Dermis blood vessel endothelial cell (primary cell): Measurements from ENCODE around the gene ZNF217. TPM values are rescaled to one million over a fixed set of nuclear protein-coding genes. Genes with fewer than 3 reads are reported as not detected.
"Not testable (repeated sequence)": the region's sequence is repeated elsewhere in the genome, so short reads cannot be mapped to it uniquely, and the experiment has no call there.

ENCODE experiments used
- DNase-seq: peaks from one replicate; pipeline ENCODE4 v3.0.0; 2010
- total RNA-seq: library from RNA; depleted of rRNA; stranded (reverse); fragments of >200 nt; gene quantifications from 2 replicates; pipeline ENCODE4 v1.2.3, GENCODE V29; 2014

Gene ZNF217
- total RNA-seq, 1 donor from 2014 or later, result 17.5 TPM

GRCh38 chr20:53582251-53582570 is 11.4 kb downstream of the ZNF217 start:
- no peak for DNase-seq

- DNase-seq, result no peak
These were observed 12.0 kb downstream of the ZNF217 start for GRCh38 chr20:53581444-53582250.

GRCh38 chr20:53580376-53581111 is 13.1 kb downstream of the ZNF217 start:
- DNase-seq, result no peak

GRCh38 chr20:53579581-53580375 is 13.9 kb downstream of the ZNF217 start:
- DNase-seq, result peak; percentile 67

- no peak for DNase-seq
These were observed 14.4 kb downstream of the ZNF217 start for GRCh38 chr20:53579266-53579580.

- peak; percentile 95 for DNase-seq
These were observed 15.0 kb downstream of the ZNF217 start for GRCh38 chr20:53578492-53579222.

- DNase-seq, result no peak
These were observed 16.9 kb downstream of the ZNF217 start for GRCh38 chr20:53576586-53577318.

GRCh38 chr20:53576195-53576580 is 17.5 kb downstream of the ZNF217 start:
- DNase-seq, result no peak

GRCh38 chr20:53575481-53576194 is 18.0 kb downstream of the ZNF217 start:
- no peak for DNase-seq

GRCh38 chr20:53574819-53575218 is 18.8 kb downstream of the ZNF217 start:
- no peak for DNase-seq

GRCh38 chr20:53574259-53574789 is 19.3 kb downstream of the ZNF217 start:
- no peak for DNase-seq

GRCh38 chr20:53571555-53572286 is 21.9 kb downstream of the ZNF217 start:
- no peak for DNase-seq

GRCh38 chr20:53570446-53571276 is 23.0 kb downstream of the ZNF217 start:
- no peak for DNase-seq

GRCh38 chr20:53569606-53570307 is 23.9 kb downstream of the ZNF217 start:
- DNase-seq, result no peak

- no peak for DNase-seq
These were observed 24.6 kb downstream of the ZNF217 start for GRCh38 chr20:53569005-53569404.

- no peak for DNase-seq
These were observed 25.3 kb downstream of the ZNF217 start for GRCh38 chr20:53568351-53568750.

GRCh38 chr20:53567379-53567917 is 26.2 kb downstream of the ZNF217 start:
- no peak for DNase-seq

GRCh38 chr20:53566623-53567022 is 27.0 kb downstream of the ZNF217 start:
- not testable (repeated sequence) for DNase-seq
